A549 (cell line): ENCODE measurements around the gene SMARCA4.

Source experiments
- JUN ChIP-seq, 2 experiments: fragments of >200 bp; sonication (Bioruptor Twin); formaldehyde crosslinking; IDR thresholded peaks; 2 replicates in 1 of 2; 3 replicates in 1 of 2; pipeline ENCODE4 v1.6.1; 2016 to 2017
- JUNB ChIP-seq: fragments of >200 bp; sonication (Bioruptor Twin); formaldehyde crosslinking; IDR thresholded peaks from 2 replicates; pipeline ENCODE4 v1.6.1; 2016
- MAFK ChIP-seq: fragments of 450-650 bp; IDR thresholded peaks from 2 replicates; pipeline ENCODE4 v1.6.1; 2014; ENCODE audit not compliant: partially characterized antibody
- NFE2L2 ChIP-seq: fragments of 150-350 bp; conservative IDR thresholded peaks from 2 replicates; pipeline ENCODE4 v1.6.1; 2014; ENCODE audit warnings: low read length
- POLR2A ChIP-seq: IDR thresholded peaks from 2 replicates; pipeline ENCODE4 v1.6.1; 2012; ENCODE audit warnings: mild to moderate bottlenecking, low read length
- RCOR1 ChIP-seq: fragments of 150-350 bp; IDR thresholded peaks from 2 replicates; pipeline ENCODE4 v1.6.1; 2014; ENCODE audit warnings: antibody characterized with exemption, low read length, low read depth
- TF ChIP-seq, protein P1 (sequence below): fragments of >200 bp; sonication (Bioruptor Twin); formaldehyde crosslinking; IDR thresholded peaks from 3 replicates; pipeline ENCODE4 v1.5.1; 2016
- TF ChIP-seq, protein P2 (sequence below): fragments of 200-600 bp; sonication (generic); IDR thresholded peaks from 2 replicates; pipeline ENCODE4 v1.6.1; 2016; ENCODE audit warnings: antibody characterized with exemption, mild to moderate bottlenecking, moderate library complexity

DNA sequence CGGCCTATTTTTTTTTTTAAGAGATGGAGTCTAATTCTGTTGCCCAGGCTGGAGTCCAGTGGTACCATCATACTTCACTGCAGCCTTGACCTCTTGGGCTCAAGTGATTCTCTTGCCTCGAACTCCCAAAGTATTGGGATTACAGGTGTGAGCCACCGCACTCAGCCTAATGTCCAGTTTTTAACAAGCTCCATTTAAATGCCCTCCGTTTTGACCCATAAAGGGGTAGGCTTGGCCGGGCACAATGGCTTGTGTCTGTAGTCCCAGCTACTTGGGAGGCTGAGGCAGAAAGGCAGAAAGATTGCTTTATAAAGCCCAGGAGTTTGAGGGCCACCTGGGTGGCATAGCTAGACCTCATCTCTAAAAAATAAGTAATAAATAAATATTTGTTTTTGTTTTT lies 140.2 kb downstream of the SMARCA4 start:
- TF ChIP-seq, protein P1, sequence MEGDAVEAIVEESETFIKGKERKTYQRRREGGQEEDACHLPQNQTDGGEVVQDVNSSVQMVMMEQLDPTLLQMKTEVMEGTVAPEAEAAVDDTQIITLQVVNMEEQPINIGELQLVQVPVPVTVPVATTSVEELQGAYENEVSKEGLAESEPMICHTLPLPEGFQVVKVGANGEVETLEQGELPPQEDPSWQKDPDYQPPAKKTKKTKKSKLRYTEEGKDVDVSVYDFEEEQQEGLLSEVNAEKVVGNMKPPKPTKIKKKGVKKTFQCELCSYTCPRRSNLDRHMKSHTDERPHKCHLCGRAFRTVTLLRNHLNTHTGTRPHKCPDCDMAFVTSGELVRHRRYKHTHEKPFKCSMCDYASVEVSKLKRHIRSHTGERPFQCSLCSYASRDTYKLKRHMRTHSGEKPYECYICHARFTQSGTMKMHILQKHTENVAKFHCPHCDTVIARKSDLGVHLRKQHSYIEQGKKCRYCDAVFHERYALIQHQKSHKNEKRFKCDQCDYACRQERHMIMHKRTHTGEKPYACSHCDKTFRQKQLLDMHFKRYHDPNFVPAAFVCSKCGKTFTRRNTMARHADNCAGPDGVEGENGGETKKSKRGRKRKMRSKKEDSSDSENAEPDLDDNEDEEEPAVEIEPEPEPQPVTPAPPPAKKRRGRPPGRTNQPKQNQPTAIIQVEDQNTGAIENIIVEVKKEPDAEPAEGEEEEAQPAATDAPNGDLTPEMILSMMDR: no peak
- TF ChIP-seq POLR2A (no peak), JUN (IDR thresholded peaks at IDR 0.05) (no peak), NFE2L2 (no peak), RCOR1 (no peak), JUNB (no peak), MAFK (no peak)
- TF ChIP-seq, protein P2, sequence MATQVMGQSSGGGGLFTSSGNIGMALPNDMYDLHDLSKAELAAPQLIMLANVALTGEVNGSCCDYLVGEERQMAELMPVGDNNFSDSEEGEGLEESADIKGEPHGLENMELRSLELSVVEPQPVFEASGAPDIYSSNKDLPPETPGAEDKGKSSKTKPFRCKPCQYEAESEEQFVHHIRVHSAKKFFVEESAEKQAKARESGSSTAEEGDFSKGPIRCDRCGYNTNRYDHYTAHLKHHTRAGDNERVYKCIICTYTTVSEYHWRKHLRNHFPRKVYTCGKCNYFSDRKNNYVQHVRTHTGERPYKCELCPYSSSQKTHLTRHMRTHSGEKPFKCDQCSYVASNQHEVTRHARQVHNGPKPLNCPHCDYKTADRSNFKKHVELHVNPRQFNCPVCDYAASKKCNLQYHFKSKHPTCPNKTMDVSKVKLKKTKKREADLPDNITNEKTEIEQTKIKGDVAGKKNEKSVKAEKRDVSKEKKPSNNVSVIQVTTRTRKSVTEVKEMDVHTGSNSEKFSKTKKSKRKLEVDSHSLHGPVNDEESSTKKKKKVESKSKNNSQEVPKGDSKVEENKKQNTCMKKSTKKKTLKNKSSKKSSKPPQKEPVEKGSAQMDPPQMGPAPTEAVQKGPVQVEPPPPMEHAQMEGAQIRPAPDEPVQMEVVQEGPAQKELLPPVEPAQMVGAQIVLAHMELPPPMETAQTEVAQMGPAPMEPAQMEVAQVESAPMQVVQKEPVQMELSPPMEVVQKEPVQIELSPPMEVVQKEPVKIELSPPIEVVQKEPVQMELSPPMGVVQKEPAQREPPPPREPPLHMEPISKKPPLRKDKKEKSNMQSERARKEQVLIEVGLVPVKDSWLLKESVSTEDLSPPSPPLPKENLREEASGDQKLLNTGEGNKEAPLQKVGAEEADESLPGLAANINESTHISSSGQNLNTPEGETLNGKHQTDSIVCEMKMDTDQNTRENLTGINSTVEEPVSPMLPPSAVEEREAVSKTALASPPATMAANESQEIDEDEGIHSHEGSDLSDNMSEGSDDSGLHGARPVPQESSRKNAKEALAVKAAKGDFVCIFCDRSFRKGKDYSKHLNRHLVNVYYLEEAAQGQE: no peak
